NCI-H2227 (cell line): ENCODE data around the gene TRUB2.
"Not testable (repeated sequence)": the region's sequence is repeated elsewhere in the genome, so short reads cannot be mapped to it uniquely, and the experiment has no call there.

Experiments
- DNase-seq: peaks from one replicate; lab custom pipeline; 2025; ENCODE audit not compliant: unreplicated experiment; lab: John Stamatoyannopoulos, UW

Gene TRUB2

GRCh38 chr9:128341435-128341849 is 19.2 kb upstream of the TRUB2 start:
- DNase-seq = peak; percentile 64

DNA sequence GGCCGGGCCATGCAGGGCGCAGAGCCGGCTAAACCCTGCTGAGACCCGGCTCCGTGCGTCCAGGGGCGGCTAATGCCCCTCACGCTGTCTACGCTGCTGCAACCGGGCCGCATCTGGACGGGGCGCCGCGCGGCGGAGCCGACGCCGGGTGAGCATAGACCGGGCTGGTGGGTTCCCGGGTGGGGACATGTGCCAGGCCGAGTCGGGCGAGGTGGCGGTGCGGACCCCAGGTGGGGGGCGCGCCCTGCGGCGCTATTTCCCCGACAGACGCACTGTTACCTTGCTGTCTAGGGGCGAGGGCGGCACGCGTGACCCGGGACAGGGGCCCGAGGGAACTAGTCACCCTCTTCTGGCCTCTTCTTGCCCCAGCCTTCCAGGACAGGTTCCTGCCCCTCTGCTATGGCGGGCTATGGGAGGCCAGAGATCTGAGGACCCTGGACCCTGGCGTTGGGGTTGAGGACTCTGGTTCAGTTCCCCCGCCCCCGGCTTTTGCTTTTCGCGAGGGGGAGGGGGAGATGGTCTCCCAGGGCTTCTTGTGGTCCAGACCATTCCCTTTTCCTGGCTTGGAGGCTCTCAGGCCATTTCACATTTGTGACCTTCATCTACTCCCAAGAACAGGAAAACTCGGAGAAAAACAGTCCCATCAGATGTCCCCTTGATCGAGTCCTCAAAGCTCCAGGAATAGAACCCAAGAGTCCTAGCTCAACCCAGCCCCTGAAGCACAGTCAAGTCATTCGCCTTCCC is 18.6 kb upstream of the TRUB2 start:
- DNase-seq = no peak

DNA sequence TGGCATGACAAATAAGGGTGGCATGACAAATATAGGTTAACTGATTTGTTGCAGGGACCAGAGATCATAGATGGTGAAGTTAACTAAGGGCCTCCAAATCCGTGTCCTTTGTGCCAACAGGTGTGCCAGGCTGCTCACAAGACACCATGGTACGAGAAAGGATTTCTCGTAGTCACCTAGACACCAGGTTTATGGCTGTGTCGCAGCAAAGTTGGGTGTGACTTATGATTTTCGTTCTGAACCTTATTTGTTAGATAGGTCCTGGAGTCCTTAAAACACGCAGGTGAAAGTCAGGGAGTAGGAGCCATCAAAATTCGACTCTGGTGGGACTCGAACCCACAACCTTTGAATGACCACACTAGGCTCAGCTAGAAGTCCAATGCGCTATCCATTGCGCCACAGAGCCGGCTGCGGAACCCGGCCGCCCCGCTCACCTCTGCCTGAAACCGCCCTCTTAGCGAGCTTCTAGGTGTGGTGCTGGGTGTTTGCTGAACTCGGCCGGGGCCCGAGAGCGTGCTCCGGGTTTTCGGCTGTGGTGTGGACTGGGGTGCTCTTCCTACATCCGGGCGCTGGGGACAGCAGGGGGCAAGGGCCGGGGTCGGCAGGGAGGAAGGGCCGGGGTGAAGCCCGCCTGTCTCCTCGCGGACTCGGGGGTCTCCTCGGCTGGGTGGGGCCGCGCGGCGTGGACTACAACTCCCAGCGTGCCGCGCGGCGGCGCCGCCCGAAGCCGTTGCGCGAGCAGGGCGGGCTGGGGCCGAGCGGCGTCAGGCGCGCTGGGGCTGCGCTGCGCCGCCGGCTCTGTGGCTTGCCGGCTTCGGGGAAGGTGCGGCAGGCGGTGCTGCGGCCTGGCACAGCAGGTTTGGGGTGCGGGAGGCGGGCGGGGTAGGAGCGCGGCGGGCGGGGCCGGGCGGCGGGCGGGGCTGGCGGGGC is 17.8 kb upstream of the TRUB2 start, which contains the start of gene SLC27A4:
Gene SLC27A4 (plus strand): TSS at position 767 of the 930 bp plus-strand sequence. CDS start 2,606 bp downstream, outside the sequence.
- DNase-seq = peak; percentile 88

DNA sequence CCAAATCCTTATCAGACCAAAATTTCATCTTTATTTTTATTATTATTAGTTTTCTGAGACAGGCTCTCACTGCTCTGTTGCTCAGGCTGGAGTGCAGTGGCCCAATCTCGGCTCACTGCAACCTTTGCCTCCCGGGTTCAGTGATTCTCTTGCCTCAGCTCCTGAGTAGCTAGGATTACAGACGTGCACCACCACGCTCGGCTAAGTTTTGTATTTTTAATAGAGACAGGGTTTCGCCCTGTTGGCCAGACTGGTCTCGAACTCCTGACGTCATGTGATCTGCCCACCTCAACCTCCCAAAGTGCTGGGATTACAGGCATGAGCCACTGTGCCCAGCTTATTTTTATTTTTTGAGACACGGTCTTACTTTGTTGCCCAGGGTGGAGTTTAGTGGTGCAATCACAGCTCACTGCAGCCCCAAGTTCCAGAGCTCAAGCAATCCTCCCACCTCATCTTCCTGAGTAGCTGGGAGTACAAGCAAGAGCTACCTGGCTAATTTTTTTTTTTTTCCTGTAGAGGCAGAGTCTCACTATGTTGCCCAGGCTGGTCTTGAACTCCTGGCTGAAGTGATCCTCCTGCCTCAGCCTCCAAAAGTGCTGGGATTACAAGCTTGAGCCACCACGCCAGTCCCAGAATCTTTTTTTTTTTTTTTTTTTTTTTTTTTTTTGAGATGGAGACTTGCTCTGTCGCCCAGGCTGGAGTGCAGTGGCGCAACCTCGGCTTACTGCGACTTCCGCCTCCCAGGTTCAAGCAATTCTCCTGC is 16.8 kb upstream of the TRUB2 start:
- DNase-seq = not testable (repeated sequence)

DNA sequence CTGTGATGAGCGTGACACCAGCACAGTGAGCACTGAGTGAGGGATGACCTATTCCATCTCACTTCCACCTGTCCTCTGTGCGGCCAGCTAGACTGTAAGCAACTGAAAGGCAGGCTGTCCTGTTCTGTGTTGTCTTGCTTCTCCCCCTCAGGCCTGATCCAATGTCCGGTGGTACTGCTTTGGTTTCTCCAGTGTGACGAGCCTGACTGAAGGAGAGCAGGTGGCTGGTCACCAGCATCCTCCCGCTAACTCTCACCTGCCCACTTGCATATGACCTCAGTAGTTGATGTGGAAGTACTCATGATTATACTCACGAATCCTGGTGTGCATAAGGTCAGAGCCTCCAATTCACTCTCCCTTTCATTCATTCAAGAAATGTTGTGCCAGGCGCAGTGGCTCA is 15.7 kb upstream of the TRUB2 start:
- DNase-seq = no peak

- DNase-seq = no peak
These were observed 13.7 kb upstream of the TRUB2 start for GRCh38 chr9:128335914-128336313.

- no peak for DNase-seq
These were observed 12.9 kb upstream of the TRUB2 start for GRCh38 chr9:128335161-128335560.

DNA sequence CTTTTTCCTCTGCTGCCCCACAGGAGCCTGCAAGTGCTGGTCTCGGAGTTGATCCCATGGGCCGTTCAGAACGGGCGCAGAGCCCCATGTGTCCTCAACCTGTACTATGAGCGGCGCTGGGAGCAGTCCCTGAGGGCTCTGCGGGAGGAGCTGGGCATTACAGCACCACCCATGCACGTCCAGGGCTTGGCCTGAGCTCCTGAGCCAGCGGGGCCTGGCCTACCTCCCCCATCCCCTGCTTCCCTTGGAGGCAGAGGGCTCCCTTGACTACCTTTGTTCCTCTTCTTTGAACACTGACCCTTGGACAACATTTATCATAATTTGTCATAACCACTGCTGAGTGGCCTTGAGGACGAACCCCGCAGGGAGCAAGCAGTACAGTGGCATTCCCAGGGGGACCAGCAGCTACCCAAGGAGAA is 11.2 kb upstream of the TRUB2 start:
- peak; percentile 26 for DNase-seq

DNA sequence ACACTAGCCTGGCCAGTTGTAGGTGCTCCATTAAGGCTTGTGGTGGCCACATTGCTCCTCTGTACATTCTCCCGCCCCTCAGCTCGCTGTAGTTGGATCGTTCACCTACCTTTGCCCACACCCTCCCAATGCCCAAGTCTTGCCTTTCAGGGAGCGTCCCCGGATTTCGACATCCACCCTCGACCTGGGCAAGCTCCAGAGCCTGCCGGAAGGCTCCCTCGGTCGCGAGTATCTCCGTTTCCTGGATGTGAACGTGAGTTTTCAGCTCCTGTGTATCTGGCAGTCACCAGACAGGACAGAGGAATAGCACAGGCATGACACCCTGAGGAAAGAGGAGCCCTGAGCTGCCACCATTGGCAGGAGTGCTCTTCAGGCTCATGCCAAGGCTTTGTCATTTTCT is 3.4 kb upstream of the TRUB2 start:
- DNase-seq = no peak

DNA sequence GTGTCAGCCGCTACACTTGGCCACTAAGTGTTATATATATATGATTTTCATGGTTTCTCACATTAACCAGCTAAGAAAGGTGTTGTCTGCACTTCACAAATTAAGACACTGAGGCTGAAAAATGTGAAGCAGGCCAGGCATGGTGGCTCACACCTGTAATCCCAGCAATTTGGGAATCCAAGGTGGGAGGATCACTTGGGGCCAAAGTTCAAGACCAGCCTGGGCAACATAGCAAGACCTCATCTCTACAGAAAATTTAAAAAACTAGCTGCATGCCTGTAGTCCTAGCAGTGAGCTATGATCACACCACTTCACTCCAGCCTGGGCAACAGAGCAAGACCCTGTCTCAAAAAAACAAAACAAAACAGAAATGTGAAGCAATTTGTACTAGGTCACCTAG is 2.2 kb upstream of the TRUB2 start:
- no peak for DNase-seq

DNA sequence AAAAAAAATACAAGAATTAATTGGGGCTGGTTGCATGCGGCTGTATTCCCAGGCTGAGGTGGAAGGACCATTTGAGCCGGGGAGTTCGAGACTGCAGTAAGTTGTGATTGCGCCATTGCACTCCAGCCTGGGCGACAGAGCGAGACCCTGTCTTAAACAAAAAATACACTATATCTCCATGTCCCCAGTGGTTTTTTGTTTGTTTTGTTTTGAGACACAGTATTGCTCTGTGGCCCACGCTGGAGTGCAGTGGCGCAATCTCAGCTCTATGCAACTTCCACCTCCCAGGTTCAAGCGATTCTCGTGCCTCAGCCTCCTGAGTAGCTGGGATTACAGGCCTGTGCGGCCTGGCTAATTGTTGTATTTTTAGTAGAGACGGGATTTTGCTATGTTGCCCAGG is 1.5 kb upstream of the TRUB2 start:
- no peak for DNase-seq

GRCh38 chr9:128323212-128323730 is 1.0 kb upstream of the TRUB2 start:
- DNase-seq = no peak

DNA sequence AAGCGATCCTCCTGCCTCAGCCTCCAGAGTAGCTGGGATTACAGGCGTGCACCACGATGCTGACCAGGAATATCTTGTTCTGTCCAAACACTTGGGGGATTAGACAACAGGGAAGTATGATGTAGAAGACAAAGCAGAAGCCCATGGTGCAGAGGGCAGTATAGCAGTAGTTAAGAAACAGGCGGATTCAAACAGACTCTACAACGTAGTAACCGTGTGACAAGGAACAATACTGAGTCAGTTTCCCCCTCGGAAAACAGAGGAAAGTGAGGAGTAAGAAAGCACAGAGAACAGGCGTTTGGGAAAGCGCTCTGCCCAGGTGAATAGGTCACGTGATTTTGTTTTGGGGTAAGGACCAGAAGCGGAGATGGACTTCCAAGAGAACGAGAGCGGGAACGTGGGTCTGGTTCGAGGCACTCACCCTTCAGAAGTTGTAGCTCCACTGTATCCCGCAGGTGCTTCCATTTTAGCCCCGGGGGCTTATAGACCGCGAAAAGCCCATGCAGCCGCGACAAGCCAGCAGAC is 306 bp downstream of the TRUB2 start:
- DNase-seq = no peak

- no peak for DNase-seq
These were observed 904 bp downstream of the TRUB2 start for GRCh38 chr9:128321343-128321742.

- no peak for DNase-seq
These were observed 4.6 kb downstream of the TRUB2 start for GRCh38 chr9:128317629-128318028.

GRCh38 chr9:128316421-128316820 is 5.8 kb downstream of the TRUB2 start:
- DNase-seq = no peak

DNA sequence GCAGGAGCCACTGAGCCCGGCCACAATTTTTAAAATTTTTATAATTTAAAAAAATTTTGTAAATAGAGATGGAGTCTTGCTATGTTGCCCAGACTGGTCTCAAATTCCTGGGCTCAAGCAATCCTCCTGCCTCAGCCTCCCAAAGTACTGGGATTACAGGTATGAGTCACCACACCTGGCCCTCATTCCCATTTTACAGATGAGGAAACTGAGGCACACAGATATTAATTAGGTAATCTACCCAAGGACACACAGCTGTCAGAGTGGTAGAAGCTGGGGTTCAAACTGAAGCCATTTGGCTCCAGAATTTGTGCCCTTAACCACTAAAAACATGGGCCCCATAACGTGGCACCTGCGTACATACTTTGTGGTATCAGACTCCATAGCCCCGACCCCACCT is 7.5 kb downstream of the TRUB2 start:
- DNase-seq = no peak

GRCh38 chr9:128310461-128310860 is 11.8 kb downstream of the TRUB2 start:
- DNase-seq = no peak

GRCh38 chr9:128309551-128309950 is 12.7 kb downstream of the TRUB2 start:
- no peak for DNase-seq

- no peak for DNase-seq
These were observed 17.3 kb downstream of the TRUB2 start for GRCh38 chr9:128304971-128305288.
